ENCODE data around the gene PDHX.

DNA sequence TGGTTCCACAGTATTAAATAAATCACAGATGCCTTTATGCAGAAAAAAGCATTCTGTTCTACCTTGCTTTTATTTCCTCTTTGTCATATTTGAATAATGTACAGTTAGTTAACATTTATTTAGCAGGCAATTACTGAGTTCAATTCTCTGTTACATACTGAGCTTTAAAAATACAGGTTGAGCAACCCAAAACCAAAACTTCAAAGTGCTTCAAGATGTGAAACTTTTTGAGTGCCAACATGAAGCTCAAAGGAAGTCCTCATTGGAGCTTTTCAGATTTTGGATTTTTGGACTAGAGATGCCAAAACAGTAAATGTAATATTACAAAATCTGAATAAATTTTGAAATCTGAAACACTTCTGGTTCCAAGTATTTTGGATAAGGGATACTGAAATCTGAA is 54.1 kb downstream of the PDHX start:
- TF ChIP-seq POLR2AphosphoS5 (IDR thresholded peaks at IDR 0.05; ENCODE audit: borderline replicate concordance, low read depth, low read length) (no peak), EZH2 (IDR thresholded peaks at IDR 0.05) (no peak)

All from SK-N-MC (cell line).